Left ventricle myocardium inferior (tissue), 1 donor: ENCODE measurements around the gene GAPDHS. TPM values are rescaled to one million over a fixed set of nuclear protein-coding genes. Genes with fewer than 3 reads are reported as not detected.

Experiments used
- DNase-seq: peaks from one replicate; pipeline ENCODE4 v3.0.0-alpha.2; 2020
- H3K27ac ChIP-seq: fragments of 200-600 bp; replicated peaks from 2 replicates; pipeline ENCODE4 v1.8.0; 2021
- H3K27me3 ChIP-seq: fragments of 200-600 bp; 2 replicates; pipeline ENCODE4 v1.8.0; 2021; ENCODE audit warnings: low read depth
- H3K36me3 ChIP-seq: fragments of 200-600 bp; 2 replicates; pipeline ENCODE4 v1.8.0; 2021
- H3K4me1 ChIP-seq: fragments of 200-600 bp; 2 replicates; pipeline ENCODE4 v1.8.0; 2021
- H3K4me3 ChIP-seq: fragments of 200-600 bp; 2 replicates; pipeline ENCODE4 v1.8.0; 2021; ENCODE audit warnings: mild to moderate bottlenecking, moderate library complexity
- H3K9me3 ChIP-seq: fragments of 200-600 bp; replicated peaks from 2 replicates; pipeline ENCODE4 v1.8.0; 2021
- CTCF ChIP-seq: fragments of 200-600 bp; IDR thresholded peaks from 2 replicates; pipeline ENCODE4 v1.8.0; 2021; ENCODE audit warnings: antibody characterized with exemption, mild to moderate bottlenecking, borderline replicate concordance
- intact Hi-C: fragments of 100-400 bp; cut with micrococcal nuclease; formaldehyde crosslinking; loops from one replicate; pipeline ENCODE4 v1.11.0; 2022
- long read RNA-seq: library from polyadenylated mRNA; unstranded; transcript quantifications from one replicate; pipeline ENCODE4 v2.0.0, GENCODE V29; 2021
- total RNA-seq: library from RNA; stranded (reverse); fragmentation: NEBNext Ultra II Directional; extraction: Animal tissue kit (Norgen Biotek cat#: 25700); gene quantifications from one replicate; pipeline ENCODE4 v1.2.1, GENCODE V29; 2021
- donor health status: DM: no; HTN: yes; CAD: no; lungs with severe emphysema.

Gene GAPDHS
- total RNA-seq: not detected
- long read RNA-seq: 0 reads

- DNase-seq: no peak
- H3K9me3 ChIP-seq: no peaks in the 10 kb centered on the region
- no peak within 1 kb of the TSS for H3K4me3 ChIP-seq
- H3K36me3 ChIP-seq: no peaks in the 10 kb centered on the region
- intact Hi-C loops: no loop called here
- no peak for TF ChIP-seq CTCF
- no peak within 1 kb of the TSS for H3K27ac ChIP-seq
- H3K4me1 ChIP-seq: peaks cover 10% of the 10 kb centered on the region
- H3K27me3 ChIP-seq: peaks cover 71% of the 10 kb centered on the region
Observed at GRCh38 chr19:35533201-35533821, at the start of gene GAPDHS. GAPDHS (plus strand) TSS chr19:35533456; CDS start chr19:35533528, 72 bp downstream.

- DNase-seq: no peak
- H3K4me1 ChIP-seq: no peaks in the 10 kb centered on the region
- TF ChIP-seq CTCF: no peak
- peaks cover 30% of the 10 kb centered on the region for H3K27me3 ChIP-seq
- no peaks in the 10 kb centered on the region for H3K36me3 ChIP-seq
- no peaks in the 10 kb centered on the region for H3K9me3 ChIP-seq
- no peak overlapping the region for H3K27ac ChIP-seq
- H3K4me3 ChIP-seq: no peak overlapping the region
- intact Hi-C loops: no loop called here
Observed at GRCh38 chr19:35484252-35485036, 48.8 kb upstream of the GAPDHS start.

- Histone ChIP-seq H3K9me3 (no peaks in the 10 kb centered on the region), H3K4me1 (no peaks in the 10 kb centered on the region), H3K36me3 (no peaks in the 10 kb centered on the region), H3K27me3 (peaks cover 45% of the 10 kb centered on the region), H3K27ac (no peak overlapping the region), H3K4me3 (no peak overlapping the region)
- DNase-seq: no peak
- no peak for TF ChIP-seq CTCF
- intact Hi-C loops: no loop called here
Observed at GRCh38 chr19:35486268-35486708, 47.0 kb upstream of the GAPDHS start.

GRCh38 chr19:35487656-35488182, 45.5 kb upstream of the GAPDHS start:
- Histone ChIP-seq H3K9me3 (no peaks in the 10 kb centered on the region), H3K36me3 (no peaks in the 10 kb centered on the region), H3K4me3 (no peak overlapping the region), H3K27ac (no peak overlapping the region), H3K27me3 (peaks cover 45% of the 10 kb centered on the region), H3K4me1 (no peaks in the 10 kb centered on the region)
- DNase-seq: no peak
- intact Hi-C loops: no loop called here
- no peak for TF ChIP-seq CTCF

GRCh38 chr19:35488677-35489076, 44.6 kb upstream of the GAPDHS start:
- TF ChIP-seq CTCF: no peak
- DNase-seq: no peak
- peaks cover 45% of the 10 kb centered on the region for H3K27me3 ChIP-seq

More at GRCh38 chr19:35488677-35489076, 44.6 kb upstream of the GAPDHS start:
- H3K9me3 ChIP-seq: no peaks in the 10 kb centered on the region
- no peak overlapping the region for H3K4me3 ChIP-seq
- intact Hi-C loops: no loop called here
- H3K27ac ChIP-seq: no peak overlapping the region
- H3K4me1 ChIP-seq: no peaks in the 10 kb centered on the region
- no peaks in the 10 kb centered on the region for H3K36me3 ChIP-seq
